GM18951 (cell line): Measurements from ENCODE around the gene NTMT1.

Experiments used
- POLR2A ChIP-seq: IDR thresholded peaks from 4 replicates; pipeline ENCODE4 v1.6.1; 2011; ENCODE audit warnings: mild to moderate bottlenecking; ENCODE audit not compliant: insufficient read length, insufficient read depth; ENCODE audit errors: extremely low read depth
- in situ Hi-C: fragments of 300-500 bp; cut with MboI; formaldehyde crosslinking; loops from one replicate; pipeline ENCODE4 v1.12.0; 2022; ENCODE audit warnings: low sequenced_read_pairs, mixed read lengths, inconsistent platforms; ENCODE audit not compliant: unreplicated experiment

The NTMT1 gene

GRCh38 chr9:129639034-129639630, 13.2 kb downstream of the NTMT1 start:
- TF ChIP-seq POLR2A = no peak
- in situ Hi-C loops = no loop called here

GRCh38 chr9:129639756-129640085, 13.8 kb downstream of the NTMT1 start:
- in situ Hi-C loops = no loop called here
- no peak for TF ChIP-seq POLR2A

GRCh38 chr9:129640086-129640870, 14.3 kb downstream of the NTMT1 start:
- TF ChIP-seq POLR2A = no peak
- in situ Hi-C loops = no loop called here

GRCh38 chr9:129640871-129641749, 15.1 kb downstream of the NTMT1 start:
- no peak for TF ChIP-seq POLR2A
- in situ Hi-C loops = no loop called here

GRCh38 chr9:129641750-129642585, 16.0 kb downstream of the NTMT1 start, which contains the start of gene ASB6:
Gene ASB6 (minus strand): TSS chr9:129642151. CDS start chr9:129641999, 152 bp downstream.
- peak; percentile 79 for TF ChIP-seq POLR2A
- in situ Hi-C loops = no loop called here

- in situ Hi-C loops = no loop called here
- no peak for TF ChIP-seq POLR2A
Measured at GRCh38 chr9:129643706-129644105, 17.7 kb downstream of the NTMT1 start.

- no peak for TF ChIP-seq POLR2A
- in situ Hi-C loops = no loop called here
Measured at GRCh38 chr9:129644365-129644764, 18.4 kb downstream of the NTMT1 start.

- no peak for TF ChIP-seq POLR2A
- in situ Hi-C loops = no loop called here
Measured at GRCh38 chr9:129644902-129645301, 18.9 kb downstream of the NTMT1 start.

- in situ Hi-C loops = no loop called here
Measured at GRCh38 chr9:129646252-129646651, 20.3 kb downstream of the NTMT1 start.

GRCh38 chr9:129646654-129647053, 20.7 kb downstream of the NTMT1 start:
- in situ Hi-C loops = no loop called here
- TF ChIP-seq POLR2A = no peak

More at GRCh38 chr9:129646252-129646651, 20.3 kb downstream of the NTMT1 start:
- no peak for TF ChIP-seq POLR2A

- in situ Hi-C loops = no loop called here
Measured at GRCh38 chr9:129647635-129648034, 21.7 kb downstream of the NTMT1 start.

GRCh38 chr9:129648092-129648763, 22.3 kb downstream of the NTMT1 start:
- no peak for TF ChIP-seq POLR2A
- in situ Hi-C loops = no loop called here

More at GRCh38 chr9:129647635-129648034, 21.7 kb downstream of the NTMT1 start:
- TF ChIP-seq POLR2A = no peak
